Measurements from ENCODE around the gene METTL17.

METTL17 gene

DNA sequence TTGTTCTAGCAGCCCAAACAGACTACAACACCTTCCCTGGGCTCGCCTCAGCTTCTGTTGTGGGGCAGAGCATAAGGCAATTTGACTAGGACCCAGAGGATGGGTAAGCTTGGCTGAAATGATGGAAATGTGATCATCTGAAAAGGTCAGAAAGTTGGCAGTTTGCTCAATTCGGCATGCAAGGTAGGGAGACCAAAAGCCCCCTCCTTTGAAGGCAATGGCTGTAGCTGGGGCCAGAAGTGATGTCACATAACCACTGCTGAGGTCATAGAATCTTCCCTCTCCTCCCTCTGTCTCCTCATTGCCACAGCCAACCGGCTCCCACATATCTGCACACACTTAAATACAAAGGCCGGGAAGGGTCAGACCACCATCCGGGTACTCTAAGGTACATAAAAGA lies 40.1 kb downstream of the METTL17 start, which contains the start of gene TPPP2:
Gene TPPP2, plus strand, starts transcription at position 301 of the 400 bp plus-strand sequence. CDS start 365 bp downstream, outside the sequence.
- Histone ChIP-seq H3K36me3 (ENCODE audit: low read depth) (no peaks in the 10 kb centered on the region), H3K27ac (ENCODE audit: poor library complexity, severe bottlenecking) (no peak within 1 kb of the TSS), H3K9me3 (ENCODE audit: severe bottlenecking) (no peaks in the 10 kb centered on the region), H3K4me1 (ENCODE audit: insufficient read depth, poor library complexity, severe bottlenecking) (no peaks in the 10 kb centered on the region), H3K27me3 (ENCODE audit: insufficient read depth, poor library complexity, severe bottlenecking) (no peaks in the 10 kb centered on the region), H3K4me3 (ENCODE audit: severe bottlenecking) (no peak within 1 kb of the TSS)
- DNase-seq (ENCODE audit: low spot score) = no peak
- TF ChIP-seq, protein P1, sequence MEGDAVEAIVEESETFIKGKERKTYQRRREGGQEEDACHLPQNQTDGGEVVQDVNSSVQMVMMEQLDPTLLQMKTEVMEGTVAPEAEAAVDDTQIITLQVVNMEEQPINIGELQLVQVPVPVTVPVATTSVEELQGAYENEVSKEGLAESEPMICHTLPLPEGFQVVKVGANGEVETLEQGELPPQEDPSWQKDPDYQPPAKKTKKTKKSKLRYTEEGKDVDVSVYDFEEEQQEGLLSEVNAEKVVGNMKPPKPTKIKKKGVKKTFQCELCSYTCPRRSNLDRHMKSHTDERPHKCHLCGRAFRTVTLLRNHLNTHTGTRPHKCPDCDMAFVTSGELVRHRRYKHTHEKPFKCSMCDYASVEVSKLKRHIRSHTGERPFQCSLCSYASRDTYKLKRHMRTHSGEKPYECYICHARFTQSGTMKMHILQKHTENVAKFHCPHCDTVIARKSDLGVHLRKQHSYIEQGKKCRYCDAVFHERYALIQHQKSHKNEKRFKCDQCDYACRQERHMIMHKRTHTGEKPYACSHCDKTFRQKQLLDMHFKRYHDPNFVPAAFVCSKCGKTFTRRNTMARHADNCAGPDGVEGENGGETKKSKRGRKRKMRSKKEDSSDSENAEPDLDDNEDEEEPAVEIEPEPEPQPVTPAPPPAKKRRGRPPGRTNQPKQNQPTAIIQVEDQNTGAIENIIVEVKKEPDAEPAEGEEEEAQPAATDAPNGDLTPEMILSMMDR (IDR thresholded peaks at IDR 0.05; ENCODE audit: poor library complexity, severe bottlenecking) = no peak
- no peak for ATAC-seq (ENCODE audit: low read depth)

DNA sequence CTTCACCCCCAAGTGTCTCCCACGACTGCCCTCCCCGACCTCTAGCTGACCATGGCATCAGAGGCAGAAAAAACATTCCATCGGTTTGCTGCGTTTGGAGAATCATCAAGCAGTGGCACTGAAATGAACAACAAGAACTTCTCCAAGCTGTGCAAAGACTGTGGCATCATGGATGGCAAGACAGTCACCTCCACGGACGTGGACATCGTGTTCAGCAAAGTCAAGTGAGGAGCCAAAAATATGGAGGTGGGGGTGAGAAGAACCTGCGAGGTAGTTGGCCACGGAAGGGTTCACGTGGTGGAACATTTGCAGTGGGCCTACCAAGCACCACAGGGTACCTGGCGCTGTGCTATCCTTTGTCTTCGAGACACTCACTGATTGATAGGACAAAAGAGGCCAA lies 40.8 kb downstream of the METTL17 start:
- H3K9me3 ChIP-seq (ENCODE audit: severe bottlenecking) = no peaks in the 10 kb centered on the region
- DNase-seq (ENCODE audit: low spot score) (no peak), ATAC-seq (ENCODE audit: low read depth) (no peak)
- H3K4me1 ChIP-seq (ENCODE audit: insufficient read depth, poor library complexity, severe bottlenecking) = no peaks in the 10 kb centered on the region
- TF ChIP-seq, protein P1 (IDR thresholded peaks at IDR 0.05; ENCODE audit: poor library complexity, severe bottlenecking) = no peak
- no peaks in the 10 kb centered on the region for H3K36me3 ChIP-seq (ENCODE audit: low read depth)
- H3K27me3 ChIP-seq (ENCODE audit: insufficient read depth, poor library complexity, severe bottlenecking) = no peaks in the 10 kb centered on the region
- no peak overlapping the region for H3K4me3 ChIP-seq (ENCODE audit: severe bottlenecking)
- H3K27ac ChIP-seq (ENCODE audit: poor library complexity, severe bottlenecking) = no peak overlapping the region

DNA sequence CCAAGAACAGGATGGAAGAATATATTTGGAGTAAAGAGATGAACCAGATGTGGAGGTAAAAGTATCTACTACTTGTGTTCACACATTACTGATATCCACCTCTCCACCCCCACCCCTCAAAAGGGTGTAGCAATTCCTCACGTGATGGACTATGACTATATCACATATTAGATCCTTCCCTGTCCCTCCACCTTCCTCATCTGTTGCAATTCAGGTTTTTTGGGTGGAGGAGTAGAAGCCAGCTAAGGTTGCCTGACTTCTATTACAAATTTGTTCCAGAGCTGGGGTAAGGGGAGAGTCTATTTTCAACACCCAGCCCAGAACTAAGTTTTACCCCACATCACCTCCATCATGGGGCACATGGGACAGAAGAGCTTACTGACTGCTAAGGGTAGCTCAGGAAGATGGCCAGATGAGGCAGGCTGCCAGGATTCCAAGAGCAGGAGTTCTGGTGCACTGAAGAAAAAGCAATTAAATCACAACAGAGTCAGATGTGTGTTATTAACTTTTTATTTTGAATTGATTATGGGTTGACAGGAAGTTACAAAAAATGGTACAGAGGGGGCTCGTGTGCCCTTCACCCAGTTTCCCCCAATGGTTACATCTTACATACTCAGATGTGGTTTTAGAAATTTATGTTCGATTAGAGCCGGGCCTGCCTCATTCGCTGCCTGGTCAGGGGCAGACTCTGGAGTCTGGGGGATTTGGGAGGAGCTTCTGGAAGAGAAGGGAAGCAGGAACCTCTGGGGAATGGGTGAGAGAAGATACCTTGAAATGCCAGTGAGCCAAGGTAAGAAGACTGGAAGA lies 42.7 kb downstream of the METTL17 start:
- Histone ChIP-seq H3K27me3 (ENCODE audit: insufficient read depth, poor library complexity, severe bottlenecking) (no peaks in the 10 kb centered on the region), H3K36me3 (ENCODE audit: low read depth) (no peaks in the 10 kb centered on the region)

DNA sequence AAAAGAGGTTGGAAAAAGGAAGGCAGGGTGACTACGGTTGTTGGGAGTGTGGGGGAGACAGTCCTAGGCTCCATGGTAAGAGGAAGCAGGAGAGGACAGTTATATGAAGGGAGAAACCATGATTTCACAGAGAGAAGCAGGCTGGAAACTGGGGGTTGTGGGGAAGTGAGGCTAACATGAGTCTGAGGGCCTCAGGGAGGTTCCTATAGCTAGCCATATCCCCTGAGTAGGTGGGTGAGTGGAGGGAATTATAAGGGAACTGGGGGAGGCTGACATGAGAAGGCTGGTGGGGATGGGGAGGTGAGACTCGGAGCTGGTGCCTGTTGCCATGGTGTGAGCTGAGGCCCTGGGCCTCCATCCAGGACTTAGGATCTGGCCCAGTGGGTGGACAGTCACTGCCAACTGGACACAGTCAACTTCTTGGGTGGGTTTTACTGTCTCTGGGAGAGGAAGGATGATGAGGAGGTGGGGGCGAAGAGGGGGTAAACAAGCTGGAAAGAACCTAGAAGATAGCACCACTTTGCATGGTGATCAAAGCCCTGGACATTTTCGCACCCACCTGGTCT lies 43.4 kb downstream of the METTL17 start:
- Histone ChIP-seq H3K4me3 (ENCODE audit: severe bottlenecking) (no peak overlapping the region), H3K4me1 (ENCODE audit: insufficient read depth, poor library complexity, severe bottlenecking) (no peaks in the 10 kb centered on the region), H3K27me3 (ENCODE audit: insufficient read depth, poor library complexity, severe bottlenecking) (no peaks in the 10 kb centered on the region), H3K36me3 (ENCODE audit: low read depth) (no peaks in the 10 kb centered on the region), H3K27ac (ENCODE audit: poor library complexity, severe bottlenecking) (no peak overlapping the region), H3K9me3 (ENCODE audit: severe bottlenecking) (no peaks in the 10 kb centered on the region)
- ATAC-seq (ENCODE audit: low read depth) = no peak
- no peak for DNase-seq (ENCODE audit: low spot score)
- TF ChIP-seq, protein P1 (IDR thresholded peaks at IDR 0.05; ENCODE audit: poor library complexity, severe bottlenecking) = no peak

More for the DNA sequence above, 42.7 kb downstream of the METTL17 start:
- Histone ChIP-seq H3K4me1 (ENCODE audit: insufficient read depth, poor library complexity, severe bottlenecking) (no peaks in the 10 kb centered on the region), H3K27ac (ENCODE audit: poor library complexity, severe bottlenecking) (no peak overlapping the region), H3K4me3 (ENCODE audit: severe bottlenecking) (no peak overlapping the region), H3K9me3 (ENCODE audit: severe bottlenecking) (no peaks in the 10 kb centered on the region)
- TF ChIP-seq, protein P1 (IDR thresholded peaks at IDR 0.05; ENCODE audit: poor library complexity, severe bottlenecking) = no peak
- ATAC-seq (ENCODE audit: low read depth) (no peak), DNase-seq (ENCODE audit: low spot score) (no peak)

DNA sequence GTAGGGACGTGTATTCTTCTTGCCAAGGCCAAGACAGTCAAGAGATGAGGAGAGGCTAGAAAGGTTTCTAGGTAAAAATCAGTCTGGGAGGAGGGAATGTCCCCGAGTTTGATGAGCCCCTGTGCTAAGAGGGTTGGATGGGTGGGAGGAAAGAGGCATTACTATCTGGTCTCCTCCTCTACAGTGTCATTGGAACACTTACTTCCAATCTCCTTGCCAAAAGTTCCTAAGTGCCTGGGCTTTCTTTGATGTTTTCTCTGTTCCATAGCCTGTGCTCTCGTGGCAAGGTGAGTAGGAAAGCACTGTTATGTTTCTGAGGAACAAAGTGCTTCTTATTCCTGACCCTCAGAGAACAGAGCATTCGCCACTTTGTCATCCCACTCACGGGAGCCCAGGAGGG lies 44.9 kb downstream of the METTL17 start, which contains the start of gene RNASE13:
Gene RNASE13, minus strand, starts transcription at position 101 of the 400 bp plus-strand sequence. CDS start 519 bp downstream, outside the sequence.
- ATAC-seq (ENCODE audit: low read depth) (no peak), DNase-seq (ENCODE audit: low spot score) (no peak)
- Histone ChIP-seq H3K36me3 (ENCODE audit: low read depth) (no peaks in the 10 kb centered on the region), H3K4me3 (ENCODE audit: severe bottlenecking) (no peak within 1 kb of the TSS), H3K4me1 (ENCODE audit: insufficient read depth, poor library complexity, severe bottlenecking) (peaks cover 1% of the 10 kb centered on the region), H3K9me3 (ENCODE audit: severe bottlenecking) (no peaks in the 10 kb centered on the region), H3K27ac (ENCODE audit: poor library complexity, severe bottlenecking) (no peak within 1 kb of the TSS), H3K27me3 (ENCODE audit: insufficient read depth, poor library complexity, severe bottlenecking) (no peaks in the 10 kb centered on the region)
- TF ChIP-seq, protein P1 (IDR thresholded peaks at IDR 0.05; ENCODE audit: poor library complexity, severe bottlenecking) = no peak

Measured in RWPE2 (cell line).